HL-60 (cell line): ENCODE data around the gene CENPK.

Experiments
- DNase-seq, 2 experiments: peaks; one replicate each; pipeline ENCODE4 v3.0.0-alpha.2; 2010 to 2020; ENCODE audit warnings: low read depth in 1 of 2, low spot score in 1 of 2
- H3K27ac ChIP-seq: fragments of 250-450 bp; sonication (Bioruptor Pico); replicated peaks from 2 replicates; pipeline ENCODE4 v1.5.1; 2020; ENCODE audit warnings: mild to moderate bottlenecking, moderate library complexity
- H3K27me3 ChIP-seq: fragments of 250-450 bp; sonication (Bioruptor Pico); 2 replicates; pipeline ENCODE4 v1.5.1; 2021; ENCODE audit warnings: mild to moderate bottlenecking, moderate library complexity; ENCODE audit not compliant: insufficient read depth, poor library complexity, severe bottlenecking
- H3K4me3 ChIP-seq: replicated peaks from 2 replicates; pipeline ENCODE4 v1.5.1; 2011; ENCODE audit warnings: mild to moderate bottlenecking, control low read depth, low read length; ENCODE audit not compliant: insufficient read depth
- GABPA ChIP-seq: IDR thresholded peaks from 2 replicates; pipeline ENCODE4 v1.6.1; 2012; ENCODE audit warnings: low read depth
- POLR2AphosphoS5 ChIP-seq: IDR thresholded peaks from 2 replicates; pipeline ENCODE4 v1.6.1; 2012; ENCODE audit warnings: low read depth
- REST ChIP-seq: IDR thresholded peaks from 2 replicates; pipeline ENCODE4 v1.6.1; 2012; ENCODE audit warnings: low read depth; ENCODE audit not compliant: insufficient replicate concordance
- SPI1 ChIP-seq: IDR thresholded peaks from 2 replicates; pipeline ENCODE4 v1.6.1; 2012; ENCODE audit warnings: low read depth, mild to moderate bottlenecking, borderline replicate concordance
- TF ChIP-seq, protein P1 (sequence below): IDR thresholded peaks from one replicate; pipeline ENCODE4 v1.5.1; 2011; ENCODE audit warnings: low read length, control low read depth, inconsistent platforms; ENCODE audit not compliant: insufficient read depth

The CENPK gene

DNA sequence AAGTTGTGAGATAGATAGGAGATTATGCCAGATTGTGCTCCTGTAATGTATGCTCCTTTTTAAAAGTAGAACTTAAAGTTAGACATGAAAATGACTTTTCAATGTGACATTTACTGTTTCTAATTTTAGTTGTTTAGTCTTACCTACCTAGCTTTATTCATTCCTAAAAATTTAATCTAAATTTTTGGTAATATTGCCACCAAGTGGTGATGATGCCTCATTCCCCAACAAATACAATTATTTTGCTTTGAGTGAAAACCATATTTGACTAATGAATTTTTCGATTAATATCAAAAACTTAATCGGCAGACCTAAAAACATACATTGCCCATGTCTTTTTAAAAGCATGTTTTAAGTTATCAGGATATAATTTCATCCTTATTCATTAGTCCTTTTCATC, 25.7 kb upstream of the CENPK start:
- Histone ChIP-seq H3K27me3 (no peaks in the 10 kb centered on the region), H3K4me3 (no peak overlapping the region), H3K27ac (no peak overlapping the region)
- DNase-seq = no peak
- no peak for TF ChIP-seq GABPA
- TF ChIP-seq POLR2AphosphoS5 = no peak
- TF ChIP-seq REST = no peak
- no peak for TF ChIP-seq SPI1
- TF ChIP-seq, protein P1, sequence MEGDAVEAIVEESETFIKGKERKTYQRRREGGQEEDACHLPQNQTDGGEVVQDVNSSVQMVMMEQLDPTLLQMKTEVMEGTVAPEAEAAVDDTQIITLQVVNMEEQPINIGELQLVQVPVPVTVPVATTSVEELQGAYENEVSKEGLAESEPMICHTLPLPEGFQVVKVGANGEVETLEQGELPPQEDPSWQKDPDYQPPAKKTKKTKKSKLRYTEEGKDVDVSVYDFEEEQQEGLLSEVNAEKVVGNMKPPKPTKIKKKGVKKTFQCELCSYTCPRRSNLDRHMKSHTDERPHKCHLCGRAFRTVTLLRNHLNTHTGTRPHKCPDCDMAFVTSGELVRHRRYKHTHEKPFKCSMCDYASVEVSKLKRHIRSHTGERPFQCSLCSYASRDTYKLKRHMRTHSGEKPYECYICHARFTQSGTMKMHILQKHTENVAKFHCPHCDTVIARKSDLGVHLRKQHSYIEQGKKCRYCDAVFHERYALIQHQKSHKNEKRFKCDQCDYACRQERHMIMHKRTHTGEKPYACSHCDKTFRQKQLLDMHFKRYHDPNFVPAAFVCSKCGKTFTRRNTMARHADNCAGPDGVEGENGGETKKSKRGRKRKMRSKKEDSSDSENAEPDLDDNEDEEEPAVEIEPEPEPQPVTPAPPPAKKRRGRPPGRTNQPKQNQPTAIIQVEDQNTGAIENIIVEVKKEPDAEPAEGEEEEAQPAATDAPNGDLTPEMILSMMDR = no peak

- Histone ChIP-seq H3K27ac (no peak overlapping the region), H3K27me3 (no peaks in the 10 kb centered on the region), H3K4me3 (no peak overlapping the region)
- no peak for DNase-seq
- TF ChIP-seq SPI1 = no peak
- no peak for TF ChIP-seq GABPA
- no peak for TF ChIP-seq REST
- TF ChIP-seq, protein P1 = no peak
- no peak for TF ChIP-seq POLR2AphosphoS5
Observed at GRCh38 chr5:65577141-65577540, 14.2 kb upstream of the CENPK start.

- H3K27me3 ChIP-seq = no peaks in the 10 kb centered on the region
- H3K4me3 ChIP-seq = no peak overlapping the region
- TF ChIP-seq REST = no peak
- H3K27ac ChIP-seq = no peak overlapping the region
- no peak for DNase-seq
Observed at GRCh38 chr5:65570598-65571226, 7.7 kb upstream of the CENPK start.

GRCh38 chr5:65566505-65566904, 3.5 kb upstream of the CENPK start:
- DNase-seq = no peak
- no peak overlapping the region for H3K27ac ChIP-seq
- no peaks in the 10 kb centered on the region for H3K27me3 ChIP-seq
- TF ChIP-seq, protein P1 = no peak
- TF ChIP-seq POLR2AphosphoS5 (no peak), REST (no peak), SPI1 (no peak), GABPA (no peak)
- H3K4me3 ChIP-seq = no peak overlapping the region
